ENCODE results near the gene SYNGR3. TPM values are rescaled to one million over a fixed set of nuclear protein-coding genes. Genes with fewer than 3 reads are reported as not detected.
A peak's percentile ranks its signal among the peaks of the same experiment; 100 is the strongest.
"Not testable (repeated sequence)": the region's sequence is repeated elsewhere in the genome, so short reads cannot be mapped to it uniquely, and the experiment has no call there.

The SYNGR3 gene
- polyA plus RNA-seq, 1 donor, result 2.1 TPM

DNA sequence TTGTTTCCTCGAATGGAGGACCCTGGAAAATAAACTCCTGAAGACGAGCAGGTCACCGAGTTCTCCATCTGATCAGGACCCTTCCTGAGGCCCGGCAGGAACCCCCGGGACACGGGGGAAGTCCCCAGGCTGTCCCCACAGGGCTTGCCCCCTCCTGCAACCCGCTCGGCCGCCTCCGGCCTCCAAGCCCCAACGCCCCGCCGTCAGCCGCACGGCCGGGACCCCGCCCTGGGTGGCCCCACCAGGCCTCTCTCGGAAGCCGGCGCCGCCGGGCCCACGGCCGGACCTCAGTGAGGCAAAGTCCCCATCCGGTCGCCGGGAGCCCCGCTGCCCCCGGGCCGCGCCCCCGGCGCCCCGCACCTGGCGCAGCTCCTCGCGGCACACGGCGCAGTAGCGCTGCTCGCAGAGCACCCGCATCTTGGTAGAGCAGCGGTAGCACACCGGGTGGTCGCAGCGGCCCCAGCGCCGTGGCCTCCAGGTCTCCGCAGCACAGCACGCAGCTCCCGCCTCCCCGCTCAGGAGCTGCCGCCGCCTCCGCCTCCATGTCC lies 19.5 kb downstream of the SYNGR3 start:
- no peak for DNase-seq

DNA sequence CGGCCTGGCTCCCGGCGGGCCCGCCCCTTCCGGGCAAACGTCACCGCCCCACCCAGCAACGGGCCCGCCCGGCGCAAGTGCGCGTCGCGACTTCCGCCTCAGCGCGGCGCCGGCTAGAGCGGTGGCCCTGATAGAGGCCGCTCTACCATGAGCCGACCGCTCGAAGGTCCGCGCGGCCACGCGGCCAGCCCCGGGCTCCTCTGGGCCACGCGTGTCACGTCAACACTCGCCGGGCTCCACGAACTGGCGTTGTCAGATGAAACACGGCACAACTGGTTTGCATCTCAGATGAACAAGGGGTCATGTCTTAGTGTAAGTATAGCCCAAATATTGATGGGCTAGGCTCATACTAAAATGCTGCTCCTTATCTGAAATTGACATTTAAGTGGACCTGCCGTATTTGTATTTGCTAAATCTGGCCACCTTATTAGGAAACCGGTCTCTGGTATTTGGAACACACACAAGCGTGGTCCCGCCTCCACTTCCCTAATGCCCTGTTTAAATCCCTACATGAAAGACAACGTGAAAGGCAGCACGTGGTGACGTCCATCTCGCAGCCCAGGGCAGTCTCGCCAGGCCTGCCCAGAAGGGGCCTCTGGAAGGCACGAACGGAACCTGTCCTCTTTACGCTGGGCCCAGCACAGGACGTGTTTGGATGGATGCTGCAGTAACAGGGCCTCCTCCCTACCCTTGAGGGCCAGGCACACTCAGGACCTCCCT lies 20.2 kb downstream of the SYNGR3 start, which contains the start of gene ZNF598:
Gene ZNF598 (minus strand): TSS at position 31 of the 720 bp plus-strand sequence.
- peak; percentile 91 for DNase-seq

DNA sequence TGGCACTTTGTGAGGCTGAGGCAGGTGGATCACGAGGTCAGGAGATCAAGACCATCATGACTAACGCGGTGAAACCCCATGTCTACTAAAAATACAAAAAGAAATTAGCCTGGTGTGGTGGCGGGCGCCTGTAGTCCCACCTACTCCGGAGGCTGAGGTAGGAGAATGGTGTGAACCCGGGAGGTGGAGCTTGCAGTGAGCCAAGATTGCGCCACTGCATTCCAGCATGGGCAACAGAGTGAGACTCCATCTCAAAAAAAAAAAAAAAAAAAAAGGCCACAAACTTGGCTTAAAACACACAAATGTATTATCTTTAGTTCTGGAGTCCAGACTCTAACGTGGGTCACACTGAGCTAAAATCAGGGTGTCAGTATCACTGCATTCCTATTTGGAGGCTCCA lies 22.0 kb downstream of the SYNGR3 start:
- not testable (repeated sequence) for DNase-seq

DNA sequence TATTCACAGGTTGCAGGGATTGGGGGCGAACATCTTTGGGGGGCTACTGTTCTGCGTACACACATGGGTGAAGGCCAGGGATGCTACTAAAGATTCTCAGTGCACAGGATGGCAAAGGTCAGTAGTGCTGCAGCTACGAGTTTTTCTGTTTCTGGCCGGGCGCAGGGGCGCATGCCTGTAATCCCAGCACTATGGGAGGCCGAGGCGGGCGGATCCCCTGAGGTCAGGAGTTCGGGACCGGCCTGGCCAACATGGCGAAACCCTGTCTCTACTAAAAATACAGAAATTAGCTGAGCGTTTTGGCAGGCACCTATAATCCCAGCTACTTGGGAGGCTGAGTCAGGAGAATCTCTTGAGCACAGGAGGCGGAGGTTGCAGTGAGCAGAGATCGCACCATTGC lies 23.8 kb downstream of the SYNGR3 start:
- DNase-seq, result no peak

DNA sequence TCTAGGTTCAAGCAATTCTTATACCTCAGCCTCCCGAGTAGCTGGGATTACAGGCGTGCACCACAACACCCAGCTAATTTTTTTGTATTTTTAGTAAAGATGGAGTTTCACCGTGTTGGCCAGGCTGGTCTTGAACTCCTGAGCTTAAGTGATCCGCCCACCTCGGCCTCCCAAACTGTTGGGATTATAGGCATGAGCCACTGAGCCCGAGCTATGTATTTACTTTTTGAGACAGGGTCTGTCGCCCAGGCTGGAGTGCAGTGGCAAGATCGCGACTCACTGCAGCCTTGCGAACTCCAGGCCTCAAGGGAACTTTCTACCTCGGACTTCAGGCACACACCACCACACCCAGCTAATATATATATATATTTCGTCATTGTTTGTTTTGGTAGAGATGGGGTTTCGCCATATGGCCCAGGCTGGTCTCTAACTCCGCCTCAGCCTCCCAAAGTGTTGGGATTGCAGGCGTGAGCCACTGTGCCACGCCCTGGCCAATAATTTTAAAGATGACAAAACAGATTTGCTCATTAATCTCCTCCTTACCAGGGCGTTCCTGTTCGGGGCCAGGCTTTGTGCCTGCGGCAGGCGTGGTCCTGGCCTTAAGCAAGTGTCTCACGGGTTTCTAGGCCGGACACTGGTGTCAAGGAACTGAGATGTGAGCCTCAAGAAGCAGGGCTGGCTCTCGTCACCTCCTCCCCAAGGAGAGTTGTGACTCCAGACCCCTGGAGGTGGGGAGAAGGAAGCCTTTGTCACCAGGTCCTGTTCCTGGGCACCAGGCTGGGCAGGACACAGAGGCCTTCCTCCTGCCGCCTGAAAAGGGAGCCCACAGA lies 25.6 kb downstream of the SYNGR3 start:
- no peak for DNase-seq

DNA sequence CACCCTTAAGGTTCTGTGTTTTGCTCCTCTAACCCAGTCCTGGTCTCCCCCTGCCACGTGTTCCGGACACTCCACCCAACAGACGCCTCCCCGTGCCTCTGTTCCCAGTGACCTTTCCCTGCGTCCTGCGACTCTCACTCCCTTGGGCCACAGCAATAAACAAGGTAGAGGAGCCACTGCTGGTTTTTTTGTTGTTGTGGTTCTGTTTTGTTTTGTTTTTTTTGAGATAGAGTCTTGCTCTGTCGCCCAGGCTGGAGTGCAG lies 26.1 kb downstream of the SYNGR3 start:
- DNase-seq, result no peak

DNA sequence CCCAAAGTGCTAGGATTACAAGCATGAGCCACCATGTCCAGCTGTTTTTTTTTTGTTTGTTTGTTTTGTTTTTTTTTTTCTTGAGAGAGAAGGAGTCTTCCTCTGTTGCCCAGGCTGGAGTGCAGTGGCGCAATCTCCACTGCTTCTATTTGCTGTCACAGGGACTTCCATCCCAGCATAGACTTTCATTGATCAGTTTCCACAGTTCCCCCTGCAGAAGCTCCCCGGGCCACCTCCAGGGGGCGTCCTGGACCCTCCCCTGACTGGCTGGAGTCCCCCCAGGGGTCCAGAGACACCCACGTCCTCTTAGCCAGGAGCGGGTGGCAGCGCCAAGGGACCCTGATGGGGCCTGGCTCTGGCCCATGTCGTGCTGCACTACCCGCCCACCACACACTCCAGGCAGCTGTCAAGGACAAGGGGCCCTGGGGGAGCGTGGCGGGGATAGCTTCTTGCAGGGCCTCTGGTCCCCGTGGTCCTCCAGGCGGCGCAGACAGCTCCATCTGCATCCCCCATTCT lies 26.7 kb downstream of the SYNGR3 start:
- no peak for DNase-seq

DNA sequence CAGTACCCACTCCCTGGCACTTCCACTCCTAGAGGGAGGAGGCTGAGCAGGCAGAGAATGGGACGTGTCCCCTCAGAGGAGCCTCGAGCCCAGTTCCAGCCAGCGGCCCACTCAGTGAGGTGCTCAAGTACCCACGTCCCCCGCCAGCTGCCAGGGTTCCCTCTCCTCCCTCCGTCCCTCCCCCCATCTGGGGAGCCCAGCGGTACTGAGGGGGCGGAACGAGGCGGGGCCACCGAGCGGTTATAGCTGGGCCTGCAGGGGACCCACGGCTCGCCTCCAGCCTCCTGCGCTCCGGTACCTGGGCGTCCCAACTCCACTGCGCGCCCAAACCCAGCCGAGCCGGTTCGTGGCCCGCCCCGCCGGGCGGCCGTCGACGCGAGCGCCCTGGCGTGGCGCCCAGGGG lies 29.7 kb downstream of the SYNGR3 start, which contains the start of gene NPW:
Gene NPW (plus strand): TSS at position 268 of the 403 bp plus-strand sequence.
- no peak for DNase-seq

DNA sequence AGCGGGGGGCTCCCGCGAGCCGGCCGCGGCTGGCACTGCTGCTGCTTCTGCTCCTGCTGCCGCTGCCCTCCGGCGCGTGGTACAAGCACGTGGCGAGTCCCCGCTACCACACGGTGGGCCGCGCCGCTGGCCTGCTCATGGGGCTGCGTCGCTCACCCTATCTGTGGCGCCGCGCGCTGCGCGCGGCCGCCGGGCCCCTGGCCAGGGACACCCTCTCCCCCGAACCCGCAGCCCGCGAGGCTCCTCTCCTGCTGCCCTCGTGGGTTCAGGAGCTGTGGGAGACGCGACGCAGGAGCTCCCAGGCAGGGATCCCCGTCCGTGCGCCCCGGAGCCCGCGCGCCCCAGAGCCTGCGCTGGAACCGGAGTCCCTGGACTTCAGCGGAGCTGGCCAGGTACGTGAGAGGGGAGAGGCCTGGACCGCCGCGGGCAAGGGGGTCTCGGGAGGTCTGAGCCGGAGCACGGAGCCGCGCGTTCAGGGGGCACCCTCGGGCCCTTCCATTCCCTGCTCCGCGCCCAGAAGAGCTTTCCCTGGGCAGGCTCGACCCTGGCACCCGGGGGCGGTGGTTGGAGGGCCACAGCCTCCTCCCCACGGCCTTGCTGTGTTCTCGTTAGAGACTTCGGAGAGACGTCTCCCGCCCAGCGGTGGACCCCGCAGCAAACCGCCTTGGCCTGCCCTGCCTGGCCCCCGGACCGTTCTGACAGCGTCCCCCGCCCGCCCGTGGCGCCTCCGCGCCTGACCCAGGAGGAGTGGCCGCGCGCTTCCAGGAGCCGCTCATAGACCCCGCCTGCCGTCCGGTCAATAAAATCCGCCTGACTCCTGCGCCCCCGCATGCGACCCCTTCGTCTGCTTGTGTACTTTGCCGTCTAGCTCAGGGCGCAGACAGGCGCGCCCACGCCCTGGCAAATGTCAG lies 30.4 kb downstream of the SYNGR3 start:
- no peak for DNase-seq

DNA sequence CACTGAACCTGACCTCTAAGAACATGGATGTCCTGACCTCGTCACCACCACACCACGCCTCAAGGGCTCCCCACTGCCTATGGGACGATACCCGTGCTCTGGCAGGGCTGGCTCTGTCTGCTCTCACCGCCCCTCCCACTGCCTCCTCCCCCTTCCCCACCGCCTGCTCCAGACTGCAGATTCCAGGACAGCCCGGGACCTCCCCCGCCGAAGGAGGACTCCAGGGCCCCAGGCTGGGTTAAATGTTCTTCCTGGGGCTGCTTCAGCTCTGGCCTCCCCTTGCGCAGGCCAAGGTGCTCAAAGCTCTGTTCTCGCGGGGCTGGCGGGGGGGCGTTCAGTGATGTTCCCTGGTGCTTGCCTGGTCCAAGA lies 32.9 kb downstream of the SYNGR3 start:
- no peak for DNase-seq

DNA sequence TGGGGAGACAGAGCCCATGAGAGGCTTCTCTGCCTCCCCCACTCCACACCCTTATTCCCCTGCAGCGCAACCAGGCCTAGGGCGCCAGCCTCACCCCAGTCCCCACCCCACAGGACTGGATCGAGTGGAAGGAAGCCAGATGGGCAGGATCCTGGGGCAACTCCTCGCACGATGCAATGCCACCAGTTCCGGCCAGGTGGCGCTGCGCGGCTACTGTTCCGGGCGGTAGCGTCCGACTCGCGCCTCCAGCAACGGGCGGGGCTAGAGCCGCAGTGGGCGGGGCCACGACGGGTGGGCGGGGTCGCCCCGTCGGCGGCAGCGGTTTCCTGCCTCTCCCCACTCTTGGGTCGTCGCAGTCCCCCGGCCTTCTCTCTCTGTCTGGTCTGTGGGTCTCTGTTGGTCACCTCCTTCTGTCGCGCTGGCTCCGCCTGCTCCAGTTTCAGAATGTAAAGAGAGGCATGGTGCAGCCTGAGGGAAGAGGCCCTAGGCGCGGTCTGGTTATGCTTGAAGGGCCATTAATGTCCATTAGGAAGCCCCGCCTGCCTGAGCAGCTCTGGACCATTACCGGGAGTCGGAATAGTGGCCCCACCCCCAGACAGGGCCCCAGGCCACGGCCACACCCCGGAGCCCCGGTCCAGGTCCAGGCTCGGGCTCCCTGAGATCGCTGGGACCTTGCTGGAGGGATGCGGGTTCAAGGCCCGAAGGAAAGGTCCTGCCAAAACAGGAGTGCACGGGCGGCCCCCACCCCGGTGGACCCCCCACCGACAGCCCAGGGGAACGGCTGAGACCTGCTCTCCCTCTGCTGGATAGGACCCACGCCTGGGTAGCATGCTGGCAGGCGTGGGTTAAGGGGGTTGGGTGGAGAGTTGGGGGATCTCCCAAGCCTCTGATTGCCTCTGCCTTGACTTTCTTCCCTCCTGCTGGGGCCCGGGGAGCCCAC lies 33.6 kb downstream of the SYNGR3 start:
- peak; percentile 92 for DNase-seq

DNA sequence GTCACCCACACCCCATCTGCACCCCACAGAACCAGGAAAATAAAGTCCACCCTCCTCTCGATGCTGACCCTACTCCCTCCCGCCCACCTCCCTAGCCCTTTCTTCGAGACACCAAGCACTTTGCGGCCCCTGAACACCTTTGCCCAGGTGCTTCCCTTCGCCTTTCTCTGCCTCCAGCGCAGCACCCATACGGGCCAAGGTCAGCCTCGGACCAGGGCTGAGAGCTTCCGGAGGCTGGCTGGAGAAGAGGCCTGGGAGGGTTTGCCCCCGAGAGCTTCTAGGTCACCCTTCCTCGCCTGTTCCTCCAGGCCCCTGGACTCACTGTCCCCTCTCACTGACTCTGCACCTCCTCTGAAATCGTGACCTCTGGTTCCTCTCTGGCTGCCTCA lies 34.3 kb downstream of the SYNGR3 start:
- DNase-seq, result no peak

DNA sequence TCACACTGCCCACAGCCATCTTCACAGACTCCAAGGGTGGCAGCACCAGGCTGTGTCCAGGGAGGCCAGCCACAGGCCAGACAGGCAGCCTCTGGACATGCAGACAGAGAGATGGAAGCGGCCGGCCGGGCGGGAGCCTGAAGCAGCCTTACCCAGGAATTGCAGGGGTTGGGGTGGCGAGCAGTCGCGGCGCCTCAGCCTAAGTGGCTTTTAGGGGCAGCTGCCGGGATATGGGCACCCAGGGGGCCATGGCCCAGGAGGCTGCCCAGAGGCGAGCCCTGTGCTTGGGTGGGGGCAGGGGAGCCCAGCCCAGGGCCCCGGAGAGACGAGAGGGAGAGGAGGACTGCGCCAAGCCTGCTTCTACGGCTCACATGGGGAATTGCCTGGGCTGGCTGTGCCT lies 35.5 kb downstream of the SYNGR3 start:
- DNase-seq, result no peak

DNA sequence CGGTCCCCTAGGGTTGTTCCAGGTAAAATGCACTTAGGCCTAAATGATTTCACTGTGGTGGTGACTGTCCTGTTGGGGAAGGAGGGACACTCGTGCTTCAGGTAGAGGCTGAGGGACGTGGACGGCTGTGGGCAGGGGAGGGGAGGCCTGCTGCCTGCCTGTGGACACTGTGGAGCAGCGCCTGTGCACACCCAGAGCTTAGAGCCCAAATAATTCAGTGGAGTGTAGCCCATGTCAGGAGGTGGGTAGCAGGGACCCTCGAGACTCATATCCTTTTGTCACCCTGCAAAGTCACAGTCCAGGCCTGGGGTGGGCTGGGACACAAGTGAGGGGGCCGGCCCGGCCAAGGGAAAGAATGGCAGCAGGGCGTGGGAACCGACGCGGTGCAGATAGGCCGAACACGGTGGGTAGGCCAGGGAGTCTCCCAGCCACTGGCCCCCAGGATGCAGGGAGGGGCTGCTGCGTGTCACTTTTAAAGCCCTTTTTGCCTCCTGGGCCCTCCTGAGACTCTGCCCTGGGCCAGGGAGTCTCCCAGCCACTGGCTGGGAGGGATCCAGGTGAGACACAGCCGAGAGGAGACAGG lies 36.2 kb downstream of the SYNGR3 start:
- no peak for DNase-seq

DNA sequence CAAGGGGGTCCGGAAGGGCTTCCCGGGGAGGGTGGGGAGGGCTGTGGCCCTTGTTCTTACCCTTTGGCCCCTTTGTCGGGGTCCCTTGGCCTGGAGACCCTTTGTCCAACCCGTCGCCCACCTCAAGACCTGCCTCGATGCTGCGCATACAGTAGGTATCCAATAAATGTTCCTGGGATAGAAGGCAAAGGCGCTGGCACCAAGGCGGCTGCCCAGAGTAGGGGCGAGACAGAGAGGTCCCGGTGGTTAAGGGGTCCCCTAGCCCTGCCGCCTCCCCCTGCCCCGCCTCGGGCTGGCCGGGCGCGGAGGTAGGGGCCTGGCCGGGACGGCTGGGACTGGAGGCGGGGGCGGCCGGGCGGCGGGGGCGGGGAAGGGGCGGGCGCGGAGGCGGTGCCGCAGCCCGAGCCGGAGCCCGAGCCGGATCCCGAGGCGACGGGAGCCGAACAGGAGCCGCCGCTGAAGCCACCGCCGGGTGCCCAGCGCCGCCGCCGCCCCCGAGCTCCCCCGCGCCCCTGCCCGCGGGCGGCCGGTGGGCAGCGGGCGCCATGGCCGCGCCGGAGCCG lies 36.8 kb downstream of the SYNGR3 start, which contains the start of gene NHERF2:
Gene NHERF2 (plus strand): TSS at position 442 of the 563 bp plus-strand sequence. CDS start 104 bp downstream, at position 546.
- no peak for DNase-seq

DNA sequence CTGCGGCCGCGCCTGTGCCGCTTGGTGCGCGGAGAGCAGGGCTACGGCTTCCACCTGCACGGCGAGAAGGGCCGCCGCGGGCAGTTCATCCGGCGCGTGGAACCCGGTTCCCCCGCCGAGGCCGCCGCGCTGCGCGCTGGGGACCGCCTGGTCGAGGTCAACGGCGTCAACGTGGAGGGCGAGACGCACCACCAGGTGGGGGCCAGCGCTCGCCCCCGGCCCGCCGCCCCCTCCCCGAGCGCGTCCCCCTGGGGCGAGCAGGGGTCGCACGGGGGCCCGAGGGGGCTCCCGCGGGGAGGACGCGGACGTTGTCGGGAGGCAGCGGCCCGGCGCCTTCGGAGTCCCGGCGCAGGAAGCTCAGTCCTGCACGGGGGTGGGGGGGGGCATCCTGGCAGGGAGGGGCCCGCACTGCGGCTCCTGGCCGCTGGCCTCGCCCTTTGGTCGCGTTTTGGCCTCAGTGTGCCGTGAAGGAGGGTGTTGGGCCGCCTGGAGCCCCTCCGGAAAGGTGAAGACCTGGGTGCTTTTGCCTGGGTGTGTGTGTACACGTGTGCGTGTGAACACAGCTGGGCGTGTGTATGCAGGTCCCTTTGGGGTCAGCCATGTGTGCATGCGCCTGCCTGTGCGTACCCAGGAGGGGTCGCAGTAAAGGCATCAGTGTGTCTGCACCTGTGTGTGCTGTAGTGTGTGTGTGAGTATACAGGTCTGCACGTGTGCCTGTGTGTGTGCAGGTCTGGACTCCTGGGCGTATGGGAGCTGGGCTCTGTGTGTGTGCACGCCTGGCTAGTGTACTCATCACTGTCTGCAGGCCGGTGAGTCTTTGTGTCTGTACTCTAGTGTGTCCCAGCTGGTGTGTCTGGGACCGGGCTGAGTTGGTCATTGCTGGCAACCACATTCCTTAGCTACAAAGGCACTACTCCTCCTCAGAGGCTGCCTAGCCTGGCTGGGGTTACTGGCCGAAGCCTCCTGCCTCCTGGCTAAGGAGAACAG lies 37.5 kb downstream of the SYNGR3 start:
- no peak for DNase-seq

DNA sequence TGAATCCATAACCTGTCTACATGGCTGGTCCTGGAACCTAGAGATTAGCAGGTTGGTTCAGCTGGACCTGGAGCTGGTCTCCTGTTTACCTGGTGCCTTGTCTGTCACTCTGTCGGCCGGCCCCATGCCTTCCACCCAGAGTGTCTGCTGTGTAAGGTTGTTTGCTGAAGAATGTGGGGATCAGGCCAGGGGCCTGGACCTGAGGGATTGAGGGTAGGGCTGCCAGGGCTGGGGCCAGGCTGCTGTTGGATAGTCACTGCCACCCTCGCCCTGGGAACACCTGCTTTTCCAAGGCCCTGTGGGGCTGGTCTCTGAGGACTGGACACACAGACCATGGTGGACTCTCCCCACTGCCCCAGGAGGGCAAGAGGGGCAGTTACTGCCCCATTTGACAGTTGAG lies 38.4 kb downstream of the SYNGR3 start:
- DNase-seq, result no peak

DNA sequence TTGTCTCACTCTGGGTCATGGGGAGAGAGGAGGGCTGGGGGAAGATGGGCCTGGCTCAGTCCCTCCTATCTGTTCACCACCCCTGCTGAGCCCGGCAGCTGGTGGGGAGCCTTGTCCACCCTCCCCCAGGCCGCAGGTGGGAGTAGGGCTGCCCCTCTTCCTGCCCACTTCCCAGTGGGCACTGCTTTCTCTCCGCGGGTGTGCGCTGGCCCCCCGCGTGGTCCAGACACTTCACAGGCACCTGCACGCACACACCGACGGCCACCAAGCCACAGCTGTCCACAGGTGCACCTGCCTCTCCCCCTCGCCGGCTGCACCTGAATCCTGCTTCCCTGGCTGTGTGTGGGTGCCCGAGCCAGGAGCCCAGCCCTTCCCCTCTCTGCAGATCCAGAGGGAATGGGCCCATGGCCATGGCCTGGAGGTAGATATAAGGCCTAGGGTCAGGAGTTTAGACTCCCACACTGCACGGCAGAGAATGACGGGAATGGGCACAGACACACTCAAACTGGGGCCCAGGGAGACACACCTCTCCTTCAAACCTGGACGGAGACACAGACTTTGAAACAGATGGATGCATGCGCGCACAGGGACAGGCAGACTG lies 39.0 kb downstream of the SYNGR3 start:
- no peak for DNase-seq

DNA sequence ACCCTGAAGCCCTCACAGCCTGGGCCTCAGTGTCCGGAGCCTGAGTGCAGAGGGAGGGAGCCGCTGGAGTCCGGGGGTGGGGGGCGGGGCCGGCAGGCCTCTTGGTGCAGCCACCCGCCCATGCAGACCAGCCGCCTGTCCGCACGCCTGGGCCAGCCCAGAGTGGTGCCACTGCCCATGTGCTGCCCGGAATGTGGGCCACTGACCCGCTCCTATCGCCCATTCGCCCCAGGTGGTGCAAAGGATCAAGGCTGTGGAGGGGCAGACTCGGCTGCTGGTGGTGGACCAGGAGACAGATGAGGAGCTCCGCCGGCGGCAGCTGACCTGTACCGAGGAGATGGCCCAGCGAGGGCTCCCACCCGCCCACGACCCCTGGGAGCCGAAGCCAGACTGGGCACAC lies 39.6 kb downstream of the SYNGR3 start:
- no peak for DNase-seq

Data from hindlimb muscle (tissue), 1 donor.